Measurements from ENCODE around the gene MED25.
A peak's percentile ranks its signal among the peaks of the same experiment; 100 is the strongest.

- no peak for TF ChIP-seq ZBTB43 (CRISPR knock-in tag; IDR thresholded peaks at IDR 0.05)
- no peak for TF ChIP-seq CTCF (IDR thresholded peaks at IDR 0.05)
- TF ChIP-seq SMAD4 (CRISPR knock-in tag; IDR thresholded peaks at IDR 0.05) = no peak
- 0 out of 2 replicates have a peak, but pooled peaks have one; percentile 25 for TF ChIP-seq ARID4B (CRISPR knock-in tag; IDR thresholded peaks at IDR 0.05; ENCODE audit: borderline replicate concordance)
- TF ChIP-seq CDX4 (CRISPR knock-in tag; IDR thresholded peaks at IDR 0.05; ENCODE audit: borderline replicate concordance) = no peak
- TF ChIP-seq CREB1 (CRISPR knock-in tag; IDR thresholded peaks at IDR 0.05) = no peak
- no peak for TF ChIP-seq ZNF425 (CRISPR knock-in tag; conservative IDR thresholded peaks at IDR 0.05)
Observed at GRCh38 chr19:49807058-49807903, 10.8 kb upstream of the MED25 start.

Measured in WTC11 (cell line).